HepG2 (cell line): ENCODE measurements around the gene TGM5. TPM values are rescaled to one million over a fixed set of nuclear protein-coding genes. Genes with fewer than 3 reads are reported as not detected.
A peak's percentile ranks its signal among the peaks of the same experiment; 100 is the strongest.

Source experiments
- CEBPB ChIP-seq: IDR thresholded peaks from 2 replicates; pipeline ENCODE4 v1.6.1; 2011; ENCODE audit warnings: low read depth, low read length, improper control_type of control experiment, borderline replicate concordance
- CSRNP2 ChIP-seq: sonication (generic); formaldehyde crosslinking; conservative IDR thresholded peaks from 2 replicates; pipeline ENCODE4 v1.8.0; 2022; ENCODE audit warnings: low read depth, missing genetic modification reagents
- EED ChIP-seq: sonication (generic); formaldehyde crosslinking; IDR thresholded peaks from 2 replicates; pipeline ENCODE4 v1.5.0; 2020; ENCODE audit warnings: mild to moderate bottlenecking, missing genetic modification reagents
- FOXO1 ChIP-seq: sonication (generic); formaldehyde crosslinking; IDR thresholded peaks from 2 replicates; pipeline ENCODE4 v1.4.0; 2020; ENCODE audit warnings: missing genetic modification reagents
- HOXA9 ChIP-seq: sonication (generic); formaldehyde crosslinking; IDR thresholded peaks from 2 replicates; pipeline ENCODE4 v1.8.1; 2022; ENCODE audit warnings: missing genetic modification reagents, mild to moderate bottlenecking, moderate library complexity, borderline replicate concordance
- ISX ChIP-seq: sonication (generic); formaldehyde crosslinking; conservative IDR thresholded peaks from 2 replicates; pipeline ENCODE4 v1.5.0; 2020; ENCODE audit warnings: missing genetic modification reagents
- JUN ChIP-seq: sonication (generic); formaldehyde crosslinking; IDR thresholded peaks from 2 replicates; pipeline ENCODE4 v1.4.0; 2020; ENCODE audit warnings: mild to moderate bottlenecking, missing genetic modification reagents
- KDM4B ChIP-seq: sonication (generic); formaldehyde crosslinking; IDR thresholded peaks from 2 replicates; pipeline ENCODE4 v1.4.0; 2020; ENCODE audit warnings: missing genetic modification reagents
- NCOA1 ChIP-seq: sonication (generic); formaldehyde crosslinking; IDR thresholded peaks from 2 replicates; pipeline ENCODE4 v1.9.0; 2021; ENCODE audit warnings: missing genetic modification reagents
- PAF1 ChIP-seq: IDR thresholded peaks from 2 replicates; pipeline ENCODE4 v1.6.1; 2016; ENCODE audit warnings: missing genetic modification reagents, missing compliant biosample characterization
- SAFB2 ChIP-seq: sonication (generic); formaldehyde crosslinking; IDR thresholded peaks from 2 replicates; pipeline ENCODE4 v1.5.1; 2020; ENCODE audit warnings: missing genetic modification reagents, low read depth, mild to moderate bottlenecking, borderline replicate concordance
- SIX4 ChIP-seq: sonication (generic); formaldehyde crosslinking; IDR thresholded peaks from 2 replicates; pipeline ENCODE4 v1.4.0; 2020; ENCODE audit warnings: missing genetic modification reagents
- SNAPC5 ChIP-seq: sonication (generic); formaldehyde crosslinking; IDR thresholded peaks from 2 replicates; pipeline ENCODE4 v1.8.1; 2023; ENCODE audit warnings: mild to moderate bottlenecking, missing genetic modification reagents, borderline replicate concordance
- THAP11 ChIP-seq: IDR thresholded peaks from 2 replicates; pipeline ENCODE4 v1.6.1; 2016; ENCODE audit warnings: missing biosample characterization, missing genetic modification reagents
- ZFP90 ChIP-seq: sonication (generic); formaldehyde crosslinking; IDR thresholded peaks from 2 replicates; pipeline ENCODE4 v1.8.0; 2022; ENCODE audit warnings: missing genetic modification reagents, mild to moderate bottlenecking, inconsistent platforms, borderline replicate concordance
- ZNF121 ChIP-seq: sonication (generic); formaldehyde crosslinking; IDR thresholded peaks from 2 replicates; pipeline ENCODE4 v1.5.0; 2020; ENCODE audit warnings: mild to moderate bottlenecking, missing genetic modification reagents
- ZNF501 ChIP-seq: sonication (generic); formaldehyde crosslinking; IDR thresholded peaks from 2 replicates; pipeline ENCODE4 v1.5.1; 2020; ENCODE audit warnings: mild to moderate bottlenecking, moderate library complexity, missing genetic modification reagents
- ZNF660 ChIP-seq: sonication (generic); formaldehyde crosslinking; IDR thresholded peaks from 2 replicates; pipeline ENCODE4 v1.5.1; 2020; ENCODE audit warnings: mild to moderate bottlenecking, low read depth, missing genetic modification reagents, borderline replicate concordance
- polyA plus RNA-seq, 8 experiments: library from polyadenylated mRNA; depleted of rRNA in 3 of 8; stranded (reverse) in 7 of 8; unstranded in 1 of 8; fragments of >200 nt; fragmentation: Illumina TruSeq in 4 of 8; extraction: Trizol in 4 of 8; gene quantifications; 2 replicates each; pipeline versions ENCODE4 v1.2.1 to v1.2.3, GENCODE V29; 2011 to 2016; ENCODE audit warnings: low read depth in 4 of 8, missing spikeins in 1 of 8, mixed read lengths in 1 of 8; ENCODE audit not compliant: insufficient read depth in 1 of 8
- total RNA-seq, 5 experiments: library from RNA; depleted of rRNA; stranded (reverse); fragments of >200 nt; fragmentation: Illumina TruSeq; extraction: Trizol; gene quantifications; 2 replicates each; pipeline ENCODE4 v1.2.3, GENCODE V29; 2016; ENCODE audit warnings: low read depth in 1 of 5
- TF ChIP-seq, protein P1 (sequence below): sonication (generic); formaldehyde crosslinking; IDR thresholded peaks from 2 replicates; pipeline ENCODE4 v1.4.0; 2020; ENCODE audit warnings: missing genetic modification reagents, borderline replicate concordance
- TF ChIP-seq, protein P2 (sequence below): sonication (generic); formaldehyde crosslinking; IDR thresholded peaks from 2 replicates; pipeline ENCODE4 v1.5.0; 2020; ENCODE audit warnings: mild to moderate bottlenecking, missing genetic modification reagents
- TF ChIP-seq, protein P3 (sequence below): IDR thresholded peaks from 2 replicates; pipeline ENCODE4 v1.6.1; 2016; ENCODE audit warnings: missing compliant biosample characterization, missing genetic modification reagents, borderline replicate concordance

Gene TGM5
- total and polyA plus RNA-seq, 2 of the 13 experiments (the other 11 are each of a cell fraction or from before 2014, with no cell fraction given) = 0.18 to 0.65 TPM

GRCh38 chr15:43185157-43186002 lies 81.3 kb downstream of the TGM5 start, which contains the start of gene CCNDBP1 (continued):
- TF ChIP-seq NCOA1 = no peak
- no peak for TF ChIP-seq PAF1 (CRISPR knock-in tag)
- TF ChIP-seq SIX4 (CRISPR knock-in tag) = no peak
- TF ChIP-seq HOXA9 = 0 out of 2 replicates have a peak, but pooled peaks have one; percentile 35
- no peak; the same call in 1 of the 2 replicates for TF ChIP-seq SAFB2 (CRISPR knock-in tag)
- no peak for TF ChIP-seq ZNF121 (CRISPR knock-in tag)
- 0 out of 2 replicates have a peak, but pooled peaks have one; percentile 81 for TF ChIP-seq KDM4B (CRISPR knock-in tag)
- 0 out of 2 replicates have a peak, but pooled peaks have one; percentile 41 for TF ChIP-seq ISX (CRISPR knock-in tag)
- peak; percentile 87 for TF ChIP-seq FOXO1 (CRISPR knock-in tag)
- TF ChIP-seq CEBPB = no peak
- TF ChIP-seq JUN (CRISPR knock-in tag) = no peak
- peak; percentile 76 for TF ChIP-seq ZFP90 (CRISPR knock-in tag)
- TF ChIP-seq, protein P1, sequence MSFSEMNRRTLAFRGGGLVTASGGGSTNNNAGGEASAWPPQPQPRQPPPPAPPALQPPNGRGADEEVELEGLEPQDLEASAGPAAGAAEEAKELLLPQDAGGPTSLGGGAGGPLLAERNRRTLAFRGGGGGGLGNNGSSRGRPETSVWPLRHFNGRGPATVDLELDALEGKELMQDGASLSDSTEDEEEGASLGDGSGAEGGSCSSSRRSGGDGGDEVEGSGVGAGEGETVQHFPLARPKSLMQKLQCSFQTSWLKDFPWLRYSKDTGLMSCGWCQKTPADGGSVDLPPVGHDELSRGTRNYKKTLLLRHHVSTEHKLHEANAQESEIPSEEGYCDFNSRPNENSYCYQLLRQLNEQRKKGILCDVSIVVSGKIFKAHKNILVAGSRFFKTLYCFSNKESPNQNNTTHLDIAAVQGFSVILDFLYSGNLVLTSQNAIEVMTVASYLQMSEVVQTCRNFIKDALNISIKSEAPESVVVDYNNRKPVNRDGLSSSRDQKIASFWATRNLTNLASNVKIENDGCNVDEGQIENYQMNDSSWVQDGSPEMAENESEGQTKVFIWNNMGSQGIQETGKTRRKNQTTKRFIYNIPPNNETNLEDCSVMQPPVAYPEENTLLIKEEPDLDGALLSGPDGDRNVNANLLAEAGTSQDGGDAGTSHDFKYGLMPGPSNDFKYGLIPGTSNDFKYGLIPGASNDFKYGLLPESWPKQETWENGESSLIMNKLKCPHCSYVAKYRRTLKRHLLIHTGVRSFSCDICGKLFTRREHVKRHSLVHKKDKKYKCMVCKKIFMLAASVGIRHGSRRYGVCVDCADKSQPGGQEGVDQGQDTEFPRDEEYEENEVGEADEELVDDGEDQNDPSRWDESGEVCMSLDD (CRISPR knock-in tag) = no peak
- no peak for TF ChIP-seq ZNF660 (CRISPR knock-in tag)
- TF ChIP-seq THAP11 (CRISPR knock-in tag) = peak; percentile 84
- peak; percentile 59; the same call in 1 of the 2 replicates for TF ChIP-seq EED
- no peak for TF ChIP-seq SNAPC5 (CRISPR knock-in tag)
- TF ChIP-seq, protein P2, sequence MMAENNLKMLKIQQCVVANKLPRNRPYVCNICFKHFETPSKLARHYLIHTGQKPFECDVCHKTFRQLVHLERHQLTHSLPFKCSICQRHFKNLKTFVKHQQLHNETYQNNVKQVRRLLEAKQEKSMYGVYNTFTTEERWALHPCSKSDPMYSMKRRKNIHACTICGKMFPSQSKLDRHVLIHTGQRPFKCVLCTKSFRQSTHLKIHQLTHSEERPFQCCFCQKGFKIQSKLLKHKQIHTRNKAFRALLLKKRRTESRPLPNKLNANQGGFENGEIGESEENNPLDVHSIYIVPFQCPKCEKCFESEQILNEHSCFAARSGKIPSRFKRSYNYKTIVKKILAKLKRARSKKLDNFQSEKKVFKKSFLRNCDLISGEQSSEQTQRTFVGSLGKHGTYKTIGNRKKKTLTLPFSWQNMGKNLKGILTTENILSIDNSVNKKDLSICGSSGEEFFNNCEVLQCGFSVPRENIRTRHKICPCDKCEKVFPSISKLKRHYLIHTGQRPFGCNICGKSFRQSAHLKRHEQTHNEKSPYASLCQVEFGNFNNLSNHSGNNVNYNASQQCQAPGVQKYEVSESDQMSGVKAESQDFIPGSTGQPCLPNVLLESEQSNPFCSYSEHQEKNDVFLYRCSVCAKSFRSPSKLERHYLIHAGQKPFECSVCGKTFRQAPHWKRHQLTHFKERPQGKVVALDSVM = peak; percentile 54
- TF ChIP-seq CSRNP2 (CRISPR knock-in tag) = no peak
- TF ChIP-seq, protein P3, sequence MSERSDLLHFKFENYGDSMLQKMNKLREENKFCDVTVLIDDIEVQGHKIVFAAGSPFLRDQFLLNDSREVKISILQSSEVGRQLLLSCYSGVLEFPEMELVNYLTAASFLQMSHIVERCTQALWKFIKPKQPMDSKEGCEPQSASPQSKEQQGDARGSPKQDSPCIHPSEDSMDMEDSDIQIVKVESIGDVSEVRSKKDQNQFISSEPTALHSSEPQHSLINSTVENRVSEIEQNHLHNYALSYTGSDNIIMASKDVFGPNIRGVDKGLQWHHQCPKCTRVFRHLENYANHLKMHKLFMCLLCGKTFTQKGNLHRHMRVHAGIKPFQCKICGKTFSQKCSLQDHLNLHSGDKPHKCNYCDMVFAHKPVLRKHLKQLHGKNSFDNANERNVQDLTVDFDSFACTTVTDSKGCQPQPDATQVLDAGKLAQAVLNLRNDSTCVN = peak; percentile 57; the same call in 1 of the 2 replicates
- no peak for TF ChIP-seq ZNF501 (CRISPR knock-in tag)
